GM18511 (cell line): Measurements from ENCODE around the gene PLEKHG4B.
"Not testable (repeated sequence)": the region's sequence is repeated elsewhere in the genome, so short reads cannot be mapped to it uniquely, and the experiment has no call there.

ENCODE experiments used
- ATAC-seq: cut with Tn5 transposase; IDR thresholded peaks from one replicate; pipeline ENCODE4 v1.9.1; 2021; ENCODE audit warnings: mild to moderate bottlenecking, moderate library complexity; ENCODE audit not compliant: unreplicated experiment

Gene PLEKHG4B

GRCh38 chr5:196350-196749 is 104.4 kb downstream of the PLEKHG4B start:
- no peak for ATAC-seq

- not testable (repeated sequence) for ATAC-seq
Measured at GRCh38 chr5:197031-197430, 105.1 kb downstream of the PLEKHG4B start.

GRCh38 chr5:197892-198489 is 106.0 kb downstream of the PLEKHG4B start:
- no peak for ATAC-seq

- ATAC-seq = no peak
Measured at GRCh38 chr5:198516-199196, 106.7 kb downstream of the PLEKHG4B start.

GRCh38 chr5:199197-199949 is 107.4 kb downstream of the PLEKHG4B start:
- ATAC-seq = no peak

- ATAC-seq = no peak
Measured at GRCh38 chr5:199950-200645, 108.1 kb downstream of the PLEKHG4B start.

- ATAC-seq = peak; percentile 65
Measured at GRCh38 chr5:200985-201384, 109.0 kb downstream of the PLEKHG4B start.

GRCh38 chr5:201672-202071 is 109.7 kb downstream of the PLEKHG4B start:
- ATAC-seq = no peak

GRCh38 chr5:203246-203930 is 111.4 kb downstream of the PLEKHG4B start:
- ATAC-seq = no peak

- ATAC-seq = no peak
Measured at GRCh38 chr5:204001-204400, 112.0 kb downstream of the PLEKHG4B start.

GRCh38 chr5:204462-204861 is 112.5 kb downstream of the PLEKHG4B start:
- ATAC-seq = no peak

GRCh38 chr5:204966-205670 is 113.2 kb downstream of the PLEKHG4B start:
- ATAC-seq = no peak

- no peak for ATAC-seq
Measured at GRCh38 chr5:206406-206805, 114.4 kb downstream of the PLEKHG4B start.

- no peak for ATAC-seq
Measured at GRCh38 chr5:206927-207536, 115.1 kb downstream of the PLEKHG4B start.

- no peak for ATAC-seq
Measured at GRCh38 chr5:207599-207998, 115.6 kb downstream of the PLEKHG4B start.

GRCh38 chr5:208449-209114 is 116.6 kb downstream of the PLEKHG4B start:
- ATAC-seq = no peak

- ATAC-seq = no peak
Measured at GRCh38 chr5:213803-214395, 121.9 kb downstream of the PLEKHG4B start.

- not testable (repeated sequence) for ATAC-seq
Measured at GRCh38 chr5:215256-215655, 123.3 kb downstream of the PLEKHG4B start.

GRCh38 chr5:216076-216475 is 124.1 kb downstream of the PLEKHG4B start:
- not testable (repeated sequence) for ATAC-seq
